Measurements from ENCODE around the gene MORF4L1. TPM values are rescaled to one million over a fixed set of nuclear protein-coding genes. Genes with fewer than 3 reads are reported as not detected.
"Not testable (repeated sequence)": the region's sequence is repeated elsewhere in the genome, so short reads cannot be mapped to it uniquely, and the experiment has no call there.

MORF4L1 gene
- total RNA-seq, 1 experiment from 2014 or later: 216 TPM

DNA sequence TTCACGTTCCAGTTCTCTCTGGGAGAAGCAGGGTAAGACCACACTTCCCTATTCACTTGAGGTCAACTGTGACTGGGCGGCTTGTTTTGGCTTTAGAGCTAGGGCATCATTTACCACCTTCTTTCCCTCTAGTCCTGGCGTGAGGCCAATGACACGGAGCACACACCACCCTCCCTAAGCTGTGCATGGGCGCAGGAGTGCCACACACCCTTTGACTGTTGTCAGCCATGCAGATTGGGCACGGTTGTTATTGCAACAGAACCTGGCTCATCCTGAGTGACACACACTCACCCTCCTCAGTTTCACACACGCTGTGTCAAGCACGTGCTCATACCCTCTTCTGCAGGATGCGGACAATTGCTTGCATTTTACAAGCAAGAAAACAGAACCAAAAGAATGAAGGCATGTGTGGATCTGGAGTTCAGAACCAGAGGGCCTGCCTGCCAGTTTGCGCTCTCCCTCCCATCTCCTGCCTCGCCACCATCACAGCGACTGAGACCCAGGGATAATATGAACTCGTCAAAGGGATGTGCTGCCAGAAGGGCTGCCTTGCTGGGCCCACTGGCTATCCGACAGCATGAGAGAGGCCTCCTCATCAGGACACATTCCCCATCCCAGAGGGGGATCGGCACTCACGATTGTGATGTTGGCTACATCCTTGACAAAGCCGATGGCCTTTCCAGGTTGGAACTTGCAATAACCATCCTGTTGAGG, 54.5 kb downstream of the MORF4L1 start:
- intact Hi-C loops (cut with micrococcal nuclease): no loop called here
- ATAC-seq (no peak), DNase-seq (no peak)
- no peak for TF ChIP-seq EZH2phosphoT487 (IDR thresholded peaks at IDR 0.05; ENCODE audit: borderline replicate concordance, low read length)
- no peak for TF ChIP-seq EZH2 (IDR thresholded peaks at IDR 0.05; ENCODE audit: low read length, unreplicated experiment)
- TF ChIP-seq CTCF (conservative IDR thresholded peaks at IDR 0.05; ENCODE audit: low read depth, low read length): no peak
- H3K79me2 ChIP-seq (ENCODE audit: low read length): no peaks in the 10 kb centered on the region
- H3K4me1 ChIP-seq (ENCODE audit: insufficient read depth, low read length): peaks cover 23% of the 10 kb centered on the region
- H3K36me3 ChIP-seq (ENCODE audit: low read depth, low read length): no peaks in the 10 kb centered on the region; the same call in 1 of the 2 replicates
- no peaks in the 10 kb centered on the region for H3F3A ChIP-seq (ENCODE audit: low read length, unreplicated experiment)
- no peaks in the 10 kb centered on the region for H3K9me2 ChIP-seq (replicated peaks; ENCODE audit: low read length)
- CTCF ChIA-PET: no interaction called here
- H3K9ac ChIP-seq (ENCODE audit: low read length): no peak overlapping the region
- no peak overlapping the region for H3K27ac ChIP-seq (ENCODE audit: low read length)
- no TSS peak for BruUV-seq (replicated peaks)
- H3K27me3 ChIP-seq (ENCODE audit: low read length): no peaks in the 10 kb centered on the region
- H4K20me1 ChIP-seq (ENCODE audit: low read length): no peaks in the 10 kb centered on the region
- no peak overlapping the region for H3K4me3 ChIP-seq (ENCODE audit: low read length)
- no peak overlapping the region for H2AFZ ChIP-seq (ENCODE audit: low read length)
- POLR2A ChIA-PET (ENCODE audit: unreplicated experiment): no interaction called here
- H3K4me2 ChIP-seq (ENCODE audit: low read length): no peak overlapping the region
- H3K9me3 ChIP-seq (ENCODE audit: low read length): no peaks in the 10 kb centered on the region

DNA sequence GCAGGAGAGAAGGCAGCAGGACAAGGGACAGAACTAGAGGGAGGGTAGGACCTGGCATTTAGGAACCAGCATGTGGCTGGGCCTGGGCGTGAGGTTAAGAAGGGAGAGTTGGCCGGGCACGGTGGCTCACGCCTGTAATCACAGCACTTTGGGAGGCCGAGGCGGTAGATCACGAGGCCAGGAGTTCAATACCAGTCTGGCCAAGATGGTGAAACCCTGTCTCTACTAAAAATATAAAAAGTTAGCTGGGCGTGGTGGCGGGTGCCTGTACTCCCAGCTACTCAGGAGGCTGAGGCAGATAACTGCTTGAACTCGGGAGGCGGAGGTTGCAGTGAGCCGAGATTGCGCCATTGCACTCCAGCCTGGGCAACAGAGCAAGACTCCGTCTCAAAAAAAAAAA, 55.5 kb downstream of the MORF4L1 start:
- DNase-seq; BruUV-seq (replicated peaks); H3K9ac ChIP-seq (ENCODE audit: low read length); H2AFZ ChIP-seq (ENCODE audit: low read length); H3K27me3 ChIP-seq (ENCODE audit: low read length); H3K4me3 ChIP-seq (ENCODE audit: low read length); H3K4me2 ChIP-seq (ENCODE audit: low read length); H3F3A ChIP-seq (ENCODE audit: low read length, unreplicated experiment); H3K9me3 ChIP-seq (ENCODE audit: low read length); POLR2A ChIA-PET (ENCODE audit: unreplicated experiment); ATAC-seq; H3K27ac ChIP-seq (ENCODE audit: low read length); intact Hi-C loops (cut with micrococcal nuclease); H3K9me2 ChIP-seq (replicated peaks; ENCODE audit: low read length); CTCF ChIA-PET; H3K36me3 ChIP-seq (ENCODE audit: low read depth, low read length); H3K79me2 ChIP-seq (ENCODE audit: low read length); H4K20me1 ChIP-seq (ENCODE audit: low read length): not testable (repeated sequence)
- H3K4me1 ChIP-seq (ENCODE audit: insufficient read depth, low read length): peaks cover 23% of the 10 kb centered on the region

DNA sequence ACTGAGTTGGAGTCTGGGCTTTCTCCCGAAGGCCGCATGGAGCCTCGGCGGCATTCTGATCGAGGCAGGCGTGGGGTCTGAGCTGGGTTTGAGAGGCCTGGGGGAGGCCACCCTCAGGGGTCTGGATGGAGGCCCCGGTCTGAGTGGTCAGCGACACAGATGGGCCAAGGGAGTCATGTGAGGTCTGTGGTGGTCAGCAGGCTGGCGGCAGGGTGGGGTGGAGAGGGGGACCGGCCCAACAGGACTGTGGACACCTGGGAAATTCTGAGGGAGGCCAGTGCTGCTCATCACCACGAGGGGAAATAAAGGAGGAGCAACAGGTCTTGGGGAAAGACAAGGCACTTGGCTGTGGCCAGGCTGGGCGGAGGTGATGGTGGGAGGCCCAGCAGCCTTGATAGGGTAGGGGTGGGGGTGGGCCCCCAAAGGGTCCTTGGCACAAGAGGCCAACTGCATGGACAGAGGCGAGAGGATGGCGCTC, 56.0 kb downstream of the MORF4L1 start:
- H3K9me3 ChIP-seq (ENCODE audit: low read length): no peaks in the 10 kb centered on the region
- POLR2A ChIA-PET (ENCODE audit: unreplicated experiment): no interaction called here
- H3K9ac ChIP-seq (ENCODE audit: low read length): no peak overlapping the region
- ATAC-seq: no peak
- peaks cover 23% of the 10 kb centered on the region for H3K4me1 ChIP-seq (ENCODE audit: insufficient read depth, low read length)
- H4K20me1 ChIP-seq (ENCODE audit: low read length): no peaks in the 10 kb centered on the region
- intact Hi-C loops (cut with micrococcal nuclease): no loop called here
- no peaks in the 10 kb centered on the region; the same call in 1 of the 2 replicates for H3K36me3 ChIP-seq (ENCODE audit: low read depth, low read length)
- BruUV-seq (replicated peaks): no TSS peak
- no peaks in the 10 kb centered on the region for H3F3A ChIP-seq (ENCODE audit: low read length, unreplicated experiment)
- H3K4me2 ChIP-seq (ENCODE audit: low read length): no peak overlapping the region
- H3K79me2 ChIP-seq (ENCODE audit: low read length): no peaks in the 10 kb centered on the region
- DNase-seq: no peak
- TF ChIP-seq CTCF (conservative IDR thresholded peaks at IDR 0.05; ENCODE audit: low read depth, low read length): no peak
- no peak for TF ChIP-seq EZH2phosphoT487 (IDR thresholded peaks at IDR 0.05; ENCODE audit: borderline replicate concordance, low read length)
- TF ChIP-seq EZH2 (IDR thresholded peaks at IDR 0.05; ENCODE audit: low read length, unreplicated experiment): no peak
- no peak overlapping the region for H2AFZ ChIP-seq (ENCODE audit: low read length)
- H3K9me2 ChIP-seq (replicated peaks; ENCODE audit: low read length): no peaks in the 10 kb centered on the region
- CTCF ChIA-PET: no interaction called here
- no peaks in the 10 kb centered on the region for H3K27me3 ChIP-seq (ENCODE audit: low read length)
- no peak overlapping the region for H3K4me3 ChIP-seq (ENCODE audit: low read length)
- no peak overlapping the region for H3K27ac ChIP-seq (ENCODE audit: low read length)
